HepG2 (cell line): Measurements from ENCODE around the gene MOG. TPM values are rescaled to one million over a fixed set of nuclear protein-coding genes. Genes with fewer than 3 reads are reported as not detected.

Experiments
- BATF2 ChIP-seq: sonication (generic); formaldehyde crosslinking; IDR thresholded peaks from 2 replicates; pipeline ENCODE4 v1.8.0; 2022; ENCODE audit warnings: mild to moderate bottlenecking, missing genetic modification reagents, moderate library complexity
- GABPB1 ChIP-seq: IDR thresholded peaks from 2 replicates; pipeline ENCODE4 v1.6.1; 2016; ENCODE audit warnings: mild to moderate bottlenecking, missing genetic modification reagents, moderate library complexity, missing compliant biosample characterization
- GZF1 ChIP-seq: sonication (generic); formaldehyde crosslinking; IDR thresholded peaks from 2 replicates; pipeline ENCODE4 v1.5.1; 2020; ENCODE audit warnings: mild to moderate bottlenecking, missing genetic modification reagents
- HOXD1 ChIP-seq: sonication (generic); formaldehyde crosslinking; IDR thresholded peaks from 2 replicates; pipeline ENCODE4 v1.5.0; 2020; ENCODE audit warnings: missing genetic modification reagents
- KAT8 ChIP-seq: IDR thresholded peaks from 2 replicates; pipeline ENCODE4 v1.6.1; 2016; ENCODE audit warnings: missing genetic modification reagents, missing compliant biosample characterization
- MAFF ChIP-seq: IDR thresholded peaks from 2 replicates; pipeline ENCODE4 v1.6.1; 2011; ENCODE audit warnings: low read depth, low read length, improper control_type of control experiment
- PHF20 ChIP-seq: sonication (generic); formaldehyde crosslinking; IDR thresholded peaks from 2 replicates; pipeline ENCODE4 v1.5.0; 2020; ENCODE audit warnings: mild to moderate bottlenecking, missing genetic modification reagents
- RBAK ChIP-seq: sonication (generic); formaldehyde crosslinking; IDR thresholded peaks from 2 replicates; pipeline ENCODE4 v1.5.1; 2020; ENCODE audit warnings: mild to moderate bottlenecking, missing genetic modification reagents
- SMAD9 ChIP-seq: sonication (generic); formaldehyde crosslinking; IDR thresholded peaks from 2 replicates; pipeline ENCODE4 v1.5.1; 2020; ENCODE audit warnings: mild to moderate bottlenecking, missing genetic modification reagents
- TBX2 ChIP-seq: sonication (generic); formaldehyde crosslinking; IDR thresholded peaks from 2 replicates; pipeline ENCODE4 v1.5.0; 2020; ENCODE audit warnings: missing genetic modification reagents, mild to moderate bottlenecking, borderline replicate concordance
- TRIM24 ChIP-seq: sonication (generic); formaldehyde crosslinking; IDR thresholded peaks from 2 replicates; pipeline ENCODE4 v1.8.0; 2022; ENCODE audit warnings: mild to moderate bottlenecking, missing genetic modification reagents
- XRCC5 ChIP-seq: fragments of 200-400 bp; formaldehyde crosslinking; optimal IDR thresholded peaks from 2 replicates; pipeline ENCODE3; 2017; ENCODE audit warnings: mild to moderate bottlenecking, low read length
- YY1 ChIP-seq: IDR thresholded peaks from 2 replicates; pipeline ENCODE4 v1.6.1; 2011; ENCODE audit warnings: low read length, low read depth, moderate library complexity, mild to moderate bottlenecking; ENCODE audit not compliant: insufficient read depth, insufficient replicate concordance
- ZFY ChIP-seq: sonication (generic); formaldehyde crosslinking; IDR thresholded peaks from 2 replicates; pipeline ENCODE4 v1.4.0; 2020; ENCODE audit warnings: missing genetic modification reagents
- ZNF12 ChIP-seq: sonication (generic); formaldehyde crosslinking; IDR thresholded peaks from 2 replicates; pipeline ENCODE4 v1.5.0; 2020; ENCODE audit warnings: missing genetic modification reagents
- ZNF337 ChIP-seq: sonication (generic); formaldehyde crosslinking; IDR thresholded peaks from 2 replicates; pipeline ENCODE4 v1.5.1; 2020; ENCODE audit warnings: missing genetic modification reagents, low read depth, mild to moderate bottlenecking, borderline replicate concordance
- ZNF414 ChIP-seq: sonication (generic); formaldehyde crosslinking; IDR thresholded peaks from 2 replicates; pipeline ENCODE4 v1.5.0; 2020; ENCODE audit warnings: missing genetic modification reagents
- ZNF441 ChIP-seq: sonication (generic); formaldehyde crosslinking; IDR thresholded peaks from 2 replicates; pipeline ENCODE4 v1.7.0; 2021; ENCODE audit warnings: missing genetic modification reagents, borderline replicate concordance
- ZNF460 ChIP-seq: sonication (generic); formaldehyde crosslinking; IDR thresholded peaks from 2 replicates; pipeline ENCODE4 v1.5.1; 2020; ENCODE audit warnings: missing genetic modification reagents, mild to moderate bottlenecking, borderline replicate concordance
- ZNF614 ChIP-seq: IDR thresholded peaks from 2 replicates; pipeline ENCODE4 v1.6.1; 2018; ENCODE audit warnings: missing biosample characterization, missing genetic modification reagents, inconsistent platforms, borderline replicate concordance
- ZNF749 ChIP-seq: sonication (generic); formaldehyde crosslinking; IDR thresholded peaks from 2 replicates; pipeline ENCODE4 v1.8.0; 2022; ENCODE audit warnings: mild to moderate bottlenecking, missing genetic modification reagents, moderate library complexity, borderline replicate concordance
- polyA plus RNA-seq, 8 experiments: library from polyadenylated mRNA; depleted of rRNA in 3 of 8; stranded (reverse) in 7 of 8; unstranded in 1 of 8; fragments of >200 nt; fragmentation: Illumina TruSeq in 4 of 8; extraction: Trizol in 4 of 8; gene quantifications; 2 replicates each; pipeline versions ENCODE4 v1.2.1 to v1.2.3, GENCODE V29; 2011 to 2016; ENCODE audit warnings: low read depth in 4 of 8, missing spikeins in 1 of 8, mixed read lengths in 1 of 8; ENCODE audit not compliant: insufficient read depth in 1 of 8
- total RNA-seq, 5 experiments: library from RNA; depleted of rRNA; stranded (reverse); fragments of >200 nt; fragmentation: Illumina TruSeq; extraction: Trizol; gene quantifications; 2 replicates each; pipeline ENCODE4 v1.2.3, GENCODE V29; 2016; ENCODE audit warnings: low read depth in 1 of 5
- TF ChIP-seq, protein P1 (sequence below): sonication (generic); formaldehyde crosslinking; IDR thresholded peaks from 2 replicates; pipeline ENCODE4 v1.9.0; 2022; ENCODE audit warnings: missing genetic modification reagents, mild to moderate bottlenecking, borderline replicate concordance
- TF ChIP-seq, protein P2 (sequence below): sonication (generic); formaldehyde crosslinking; IDR thresholded peaks from 2 replicates; pipeline ENCODE4 v1.8.0; 2022; ENCODE audit warnings: low read depth, missing genetic modification reagents

Gene MOG
- total and polyA plus RNA-seq, 2 of the 13 experiments (the other 11 are each of a cell fraction or from before 2014, with no cell fraction given): not detected

DNA sequence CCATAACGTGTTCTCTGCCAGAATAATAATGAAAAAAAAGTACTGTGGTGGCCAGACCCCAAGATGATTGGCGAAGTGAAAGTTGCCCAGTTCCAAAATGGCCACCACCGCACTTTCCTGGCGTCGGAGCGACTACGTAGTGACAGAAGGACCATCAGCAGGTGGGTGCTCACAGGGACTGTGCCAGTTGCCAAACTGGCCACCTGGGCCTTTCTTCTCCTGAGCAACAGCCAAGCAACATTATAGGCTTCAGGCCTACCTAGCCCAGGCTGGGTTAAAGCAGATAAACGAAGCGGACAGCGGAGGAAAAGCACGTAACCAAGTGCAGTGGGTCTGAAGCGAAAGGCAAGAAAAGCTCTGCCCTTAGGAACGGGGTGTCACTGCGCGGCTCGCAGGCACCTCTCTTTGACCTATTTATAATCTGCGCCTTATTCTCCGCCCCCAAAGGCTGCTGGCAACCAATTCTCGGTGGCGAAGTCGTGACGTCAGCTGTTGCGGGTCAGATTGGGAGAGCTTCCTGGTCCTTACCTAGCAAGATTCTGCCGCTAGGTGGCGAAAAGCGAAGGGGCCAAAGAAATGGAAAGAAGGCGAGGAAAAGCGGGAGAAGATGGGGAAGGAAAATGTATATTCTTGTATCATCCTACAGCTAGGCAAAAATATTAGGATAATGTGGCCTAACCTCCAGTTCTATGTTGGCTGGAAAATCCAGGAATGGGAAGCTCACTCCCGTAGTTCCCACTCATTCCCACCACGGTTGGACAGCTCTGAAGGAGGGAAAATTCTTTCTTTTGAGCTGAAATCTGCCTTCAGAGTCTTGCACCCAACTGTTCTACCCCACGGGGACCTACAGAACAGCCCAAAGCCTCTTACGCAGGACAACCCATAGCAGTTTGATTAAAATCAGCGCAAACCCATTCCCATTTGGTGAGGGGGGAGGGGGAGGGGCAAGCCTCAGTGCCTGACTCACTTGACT, 6.9 kb upstream of the MOG start (continued):
- no peak for TF ChIP-seq ZNF414 (CRISPR knock-in tag)
- TF ChIP-seq HOXD1: no peak
- TF ChIP-seq ZNF614: 0 out of 2 replicates have a peak, but pooled peaks have one; percentile 23
- TF ChIP-seq ZFY (CRISPR knock-in tag): peak; percentile 73
- TF ChIP-seq TBX2 (CRISPR knock-in tag): peak; percentile 65
- TF ChIP-seq YY1: peak; percentile 86
- TF ChIP-seq SMAD9 (CRISPR knock-in tag): no peak
- no peak for TF ChIP-seq ZNF460 (CRISPR knock-in tag)
- TF ChIP-seq TRIM24 (CRISPR knock-in tag): no peak
- TF ChIP-seq GABPB1: peak; percentile 18; the same call in 1 of the 2 replicates
- TF ChIP-seq ZNF749 (CRISPR knock-in tag): no peak
- no peak for TF ChIP-seq PHF20 (CRISPR knock-in tag)
- TF ChIP-seq BATF2: no peak
- TF ChIP-seq, protein P1, sequence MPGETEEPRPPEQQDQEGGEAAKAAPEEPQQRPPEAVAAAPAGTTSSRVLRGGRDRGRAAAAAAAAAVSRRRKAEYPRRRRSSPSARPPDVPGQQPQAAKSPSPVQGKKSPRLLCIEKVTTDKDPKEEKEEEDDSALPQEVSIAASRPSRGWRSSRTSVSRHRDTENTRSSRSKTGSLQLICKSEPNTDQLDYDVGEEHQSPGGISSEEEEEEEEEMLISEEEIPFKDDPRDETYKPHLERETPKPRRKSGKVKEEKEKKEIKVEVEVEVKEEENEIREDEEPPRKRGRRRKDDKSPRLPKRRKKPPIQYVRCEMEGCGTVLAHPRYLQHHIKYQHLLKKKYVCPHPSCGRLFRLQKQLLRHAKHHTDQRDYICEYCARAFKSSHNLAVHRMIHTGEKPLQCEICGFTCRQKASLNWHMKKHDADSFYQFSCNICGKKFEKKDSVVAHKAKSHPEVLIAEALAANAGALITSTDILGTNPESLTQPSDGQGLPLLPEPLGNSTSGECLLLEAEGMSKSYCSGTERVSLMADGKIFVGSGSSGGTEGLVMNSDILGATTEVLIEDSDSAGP: no peak; the same call in 1 of the 2 replicates
- TF ChIP-seq ZNF441 (CRISPR knock-in tag): no peak
- TF ChIP-seq, protein P2, sequence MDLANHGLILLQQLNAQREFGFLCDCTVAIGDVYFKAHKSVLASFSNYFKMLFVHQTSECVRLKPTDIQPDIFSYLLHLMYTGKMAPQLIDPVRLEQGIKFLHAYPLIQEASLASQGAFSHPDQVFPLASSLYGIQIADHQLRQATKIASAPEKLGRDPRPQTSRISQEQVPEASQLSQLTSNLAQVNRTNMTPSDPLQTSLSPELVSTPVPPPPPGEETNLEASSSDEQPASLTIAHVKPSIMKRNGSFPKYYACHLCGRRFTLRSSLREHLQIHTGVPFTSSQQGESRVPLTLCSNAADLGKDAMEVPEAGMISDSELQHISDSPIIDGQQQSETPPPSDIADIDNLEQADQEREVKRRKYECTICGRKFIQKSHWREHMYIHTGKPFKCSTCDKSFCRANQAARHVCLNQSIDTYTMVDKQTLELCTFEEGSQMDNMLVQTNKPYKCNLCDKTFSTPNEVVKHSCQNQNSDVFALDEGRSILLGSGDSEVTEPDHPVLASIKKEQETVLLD: no peak
- no peak for TF ChIP-seq RBAK (CRISPR knock-in tag)
- 0 out of 2 replicates have a peak, but pooled peaks have one; percentile 17 for TF ChIP-seq MAFF
- peak; percentile 98 for TF ChIP-seq XRCC5
- TF ChIP-seq GZF1 (CRISPR knock-in tag): no peak
- no peak for TF ChIP-seq KAT8 (CRISPR knock-in tag)
- no peak for TF ChIP-seq ZNF12 (CRISPR knock-in tag)
- no peak for TF ChIP-seq ZNF337 (CRISPR knock-in tag)
